HG02610 (cell line): Measurements from ENCODE around the gene PPT2.

ENCODE experiments used
- ATAC-seq: cut with Tn5 transposase; IDR thresholded peaks from one replicate; pipeline ENCODE4 v1.9.1; 2021; ENCODE audit warnings: mild to moderate bottlenecking, moderate library complexity; ENCODE audit not compliant: unreplicated experiment

PPT2 gene

GRCh38 chr6:32153564-32154513 is at the start of gene PPT2:
PPT2 (plus strand) TSS chr6:32154141; CDS start chr6:32154595, 454 bp downstream.
- peak; percentile 28 for ATAC-seq

GRCh38 chr6:32105433-32105832 is 48.5 kb upstream of the PPT2 start:
- no peak for ATAC-seq

- ATAC-seq: no peak
These were observed 46.5 kb upstream of the PPT2 start for GRCh38 chr6:32107406-32107805.

GRCh38 chr6:32108094-32108627 is 45.8 kb upstream of the PPT2 start:
- no peak for ATAC-seq

GRCh38 chr6:32108727-32109113 is 45.2 kb upstream of the PPT2 start:
- ATAC-seq: no peak

GRCh38 chr6:32109114-32109764 is 44.7 kb upstream of the PPT2 start, which contains the start of gene TNXB:
TNXB (minus strand) TSS chr6:32109338; CDS start chr6:32098198, 11,140 bp downstream.
- no peak for ATAC-seq

GRCh38 chr6:32109765-32110160 is 44.2 kb upstream of the PPT2 start:
- no peak for ATAC-seq

GRCh38 chr6:32110632-32111031 is 43.3 kb upstream of the PPT2 start:
- no peak for ATAC-seq

GRCh38 chr6:32111424-32112066 is 42.4 kb upstream of the PPT2 start:
- no peak for ATAC-seq

- no peak for ATAC-seq
These were observed 41.4 kb upstream of the PPT2 start for GRCh38 chr6:32112431-32112980.

- ATAC-seq: no peak
These were observed 40.3 kb upstream of the PPT2 start for GRCh38 chr6:32113386-32114352.

GRCh38 chr6:32114796-32115195 is 39.1 kb upstream of the PPT2 start:
- ATAC-seq: no peak

- ATAC-seq: no peak
These were observed 38.3 kb upstream of the PPT2 start for GRCh38 chr6:32115623-32116022.

- no peak for ATAC-seq
These were observed 37.3 kb upstream of the PPT2 start for GRCh38 chr6:32116674-32117073.

- no peak for ATAC-seq
These were observed 36.5 kb upstream of the PPT2 start for GRCh38 chr6:32117461-32117860.

- ATAC-seq: no peak
These were observed 34.9 kb upstream of the PPT2 start for GRCh38 chr6:32118782-32119628.

- no peak for ATAC-seq
These were observed 33.3 kb upstream of the PPT2 start for GRCh38 chr6:32120573-32121059.

GRCh38 chr6:32123681-32124080 is 30.3 kb upstream of the PPT2 start:
- no peak for ATAC-seq

- no peak for ATAC-seq
These were observed 27.1 kb upstream of the PPT2 start for GRCh38 chr6:32126880-32127279.
